Right lobe of liver (tissue), 4 donors: ENCODE data around the gene SGPP2.

ENCODE experiments used
- POLR2A ChIP-seq: fragments of 450-650 bp; IDR thresholded peaks from one replicate; pipeline ENCODE4 v1.6.1; 2017; ENCODE audit warnings: antibody characterized with exemption, mild to moderate bottlenecking
- TF ChIP-seq, protein P1 (sequence below), 4 donors: fragments of 200-600 bp in 3 of 4; fragments of 450-650 bp in 1 of 4; IDR thresholded peaks; one replicate each; pipeline versions ENCODE4 v1.5.1 to v1.8.0; 2016 to 2022; ENCODE audit warnings: antibody characterized with exemption in 4 of 4, mild to moderate bottlenecking in 2 of 4
- donor health status: DM: no; HTN: no; CAD: no.
- donor health status: DM: no; HTN: no; CAD: no.
- donor health status: DM: no; HTN: yes; CAD: no.

- TF ChIP-seq, protein P1, sequence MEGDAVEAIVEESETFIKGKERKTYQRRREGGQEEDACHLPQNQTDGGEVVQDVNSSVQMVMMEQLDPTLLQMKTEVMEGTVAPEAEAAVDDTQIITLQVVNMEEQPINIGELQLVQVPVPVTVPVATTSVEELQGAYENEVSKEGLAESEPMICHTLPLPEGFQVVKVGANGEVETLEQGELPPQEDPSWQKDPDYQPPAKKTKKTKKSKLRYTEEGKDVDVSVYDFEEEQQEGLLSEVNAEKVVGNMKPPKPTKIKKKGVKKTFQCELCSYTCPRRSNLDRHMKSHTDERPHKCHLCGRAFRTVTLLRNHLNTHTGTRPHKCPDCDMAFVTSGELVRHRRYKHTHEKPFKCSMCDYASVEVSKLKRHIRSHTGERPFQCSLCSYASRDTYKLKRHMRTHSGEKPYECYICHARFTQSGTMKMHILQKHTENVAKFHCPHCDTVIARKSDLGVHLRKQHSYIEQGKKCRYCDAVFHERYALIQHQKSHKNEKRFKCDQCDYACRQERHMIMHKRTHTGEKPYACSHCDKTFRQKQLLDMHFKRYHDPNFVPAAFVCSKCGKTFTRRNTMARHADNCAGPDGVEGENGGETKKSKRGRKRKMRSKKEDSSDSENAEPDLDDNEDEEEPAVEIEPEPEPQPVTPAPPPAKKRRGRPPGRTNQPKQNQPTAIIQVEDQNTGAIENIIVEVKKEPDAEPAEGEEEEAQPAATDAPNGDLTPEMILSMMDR (IDR thresholded peaks at IDR 0.05): no peak
- no peak for TF ChIP-seq POLR2A
Observed at GRCh38 chr2:222383255-222383654, 41.1 kb upstream of the SGPP2 start.
